NCI-H774 (cell line): ENCODE measurements around the gene GLCE.

Experiments used
- DNase-seq: peaks from one replicate; lab custom pipeline; 2025; lab: John Stamatoyannopoulos, UW

GLCE gene

GRCh38 chr15:69160141-69160993 lies at the start of gene GLCE:
Gene GLCE, plus strand, starts transcription at chr15:69160635. Its CDS starts 95,172 bp downstream, at chr15:69255807.
- peak; percentile 94 for DNase-seq

GRCh38 chr15:69114331-69114928 lies 46.0 kb upstream of the GLCE start:
- no peak for DNase-seq

GRCh38 chr15:69115031-69115430 lies 45.4 kb upstream of the GLCE start:
- DNase-seq, result no peak

- DNase-seq, result no peak
These were observed 44.0 kb upstream of the GLCE start for GRCh38 chr15:69116391-69116790.

- DNase-seq, result no peak
These were observed 43.0 kb upstream of the GLCE start for GRCh38 chr15:69117431-69117871.

GRCh38 chr15:69118089-69118488 lies 42.3 kb upstream of the GLCE start:
- DNase-seq, result no peak

GRCh38 chr15:69119001-69119400 lies 41.4 kb upstream of the GLCE start:
- DNase-seq, result no peak

GRCh38 chr15:69119683-69120395 lies 40.6 kb upstream of the GLCE start:
- DNase-seq, result peak; percentile 5

GRCh38 chr15:69120732-69121131 lies 39.7 kb upstream of the GLCE start:
- DNase-seq, result no peak

- DNase-seq, result no peak
These were observed 39.1 kb upstream of the GLCE start for GRCh38 chr15:69121198-69121828.

- no peak for DNase-seq
These were observed 35.2 kb upstream of the GLCE start for GRCh38 chr15:69125236-69125635.

- DNase-seq, result no peak
These were observed 34.4 kb upstream of the GLCE start for GRCh38 chr15:69126054-69126469.

GRCh38 chr15:69127306-69127705 lies 33.1 kb upstream of the GLCE start:
- no peak for DNase-seq

GRCh38 chr15:69128667-69129311 lies 31.6 kb upstream of the GLCE start:
- no peak for DNase-seq

GRCh38 chr15:69131362-69132220 lies 28.8 kb upstream of the GLCE start:
- no peak for DNase-seq

GRCh38 chr15:69132430-69132829 lies 28.0 kb upstream of the GLCE start:
- no peak for DNase-seq

GRCh38 chr15:69132977-69133861 lies 27.2 kb upstream of the GLCE start:
- no peak for DNase-seq

GRCh38 chr15:69133862-69134519 lies 26.4 kb upstream of the GLCE start:
- DNase-seq, result no peak

GRCh38 chr15:69134791-69135190 lies 25.6 kb upstream of the GLCE start:
- DNase-seq, result no peak
